Activated T-cell treated with anti-CD3 and anti-CD28 coated beads for 4 hours (primary cell): Measurements from ENCODE around the gene FRMD4A.
"Not testable (repeated sequence)": the region's sequence is repeated elsewhere in the genome, so short reads cannot be mapped to it uniquely, and the experiment has no call there.

Experiments
- DNase-seq: peaks from one replicate; pipeline ENCODE4 v3.0.0-alpha.2; 2020

FRMD4A gene

GRCh38 chr10:13896146-13896545 is 434.6 kb downstream of the FRMD4A start:
- DNase-seq, result not testable (repeated sequence)

GRCh38 chr10:13894412-13895093 is 436.2 kb downstream of the FRMD4A start:
- no peak for DNase-seq

- no peak for DNase-seq
These were observed 436.8 kb downstream of the FRMD4A start for GRCh38 chr10:13893926-13894325.

- DNase-seq, result no peak
These were observed 437.9 kb downstream of the FRMD4A start for GRCh38 chr10:13892871-13893270.

- DNase-seq, result no peak
These were observed 438.7 kb downstream of the FRMD4A start for GRCh38 chr10:13892001-13892491.

GRCh38 chr10:13891128-13892000 is 439.4 kb downstream of the FRMD4A start:
- no peak for DNase-seq

GRCh38 chr10:13890233-13891127 is 440.2 kb downstream of the FRMD4A start:
- no peak for DNase-seq

GRCh38 chr10:13887761-13888160 is 443.0 kb downstream of the FRMD4A start:
- DNase-seq, result no peak

GRCh38 chr10:13885238-13885990 is 445.3 kb downstream of the FRMD4A start:
- DNase-seq, result no peak

GRCh38 chr10:13883636-13884444 is 446.9 kb downstream of the FRMD4A start:
- DNase-seq, result no peak

GRCh38 chr10:13882119-13882711 is 448.5 kb downstream of the FRMD4A start:
- DNase-seq, result no peak

GRCh38 chr10:13880760-13881159 is 450.0 kb downstream of the FRMD4A start:
- DNase-seq, result no peak

- DNase-seq, result no peak
These were observed 453.4 kb downstream of the FRMD4A start for GRCh38 chr10:13877154-13877909.

- no peak for DNase-seq
These were observed 457.5 kb downstream of the FRMD4A start for GRCh38 chr10:13873196-13873595.

- no peak for DNase-seq
These were observed 458.3 kb downstream of the FRMD4A start for GRCh38 chr10:13872411-13872810.

GRCh38 chr10:13871776-13872175 is 458.9 kb downstream of the FRMD4A start:
- no peak for DNase-seq

- DNase-seq, result no peak
These were observed 459.7 kb downstream of the FRMD4A start for GRCh38 chr10:13871011-13871410.

GRCh38 chr10:13869295-13869664 is 461.4 kb downstream of the FRMD4A start:
- DNase-seq, result no peak

GRCh38 chr10:13868528-13869294 is 462.0 kb downstream of the FRMD4A start:
- no peak for DNase-seq
